ENCODE measurements around the gene PKDREJ. TPM values are rescaled to one million over a fixed set of nuclear protein-coding genes. Genes with fewer than 3 reads are reported as not detected.

Gene PKDREJ
- total RNA-seq, 1 donor from 2014 or later = not detected

DNA sequence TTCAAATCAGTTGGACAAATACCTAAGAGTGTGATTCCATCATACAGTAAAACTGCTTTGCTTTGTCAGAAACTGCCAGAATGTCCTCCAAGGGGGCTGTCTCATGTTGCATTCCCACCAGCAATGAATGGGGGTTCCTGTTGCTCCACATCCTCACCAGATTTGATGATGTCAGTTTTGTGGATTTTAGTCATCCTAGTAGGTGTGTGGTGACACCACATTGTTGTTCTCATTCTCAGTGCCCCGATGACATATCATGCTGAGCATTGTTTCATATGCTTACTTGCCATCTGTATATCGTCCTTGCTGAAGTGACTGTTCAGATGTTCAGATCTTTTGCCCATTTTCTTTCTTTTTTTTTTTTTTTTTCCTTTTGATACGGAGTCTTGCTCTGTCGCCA is 50.1 kb downstream of the PKDREJ start:
- H3K4me3 Mint-ChIP-seq (ENCODE audit: unreplicated experiment) = no peak overlapping the region
- TF ChIP-seq, protein P1, sequence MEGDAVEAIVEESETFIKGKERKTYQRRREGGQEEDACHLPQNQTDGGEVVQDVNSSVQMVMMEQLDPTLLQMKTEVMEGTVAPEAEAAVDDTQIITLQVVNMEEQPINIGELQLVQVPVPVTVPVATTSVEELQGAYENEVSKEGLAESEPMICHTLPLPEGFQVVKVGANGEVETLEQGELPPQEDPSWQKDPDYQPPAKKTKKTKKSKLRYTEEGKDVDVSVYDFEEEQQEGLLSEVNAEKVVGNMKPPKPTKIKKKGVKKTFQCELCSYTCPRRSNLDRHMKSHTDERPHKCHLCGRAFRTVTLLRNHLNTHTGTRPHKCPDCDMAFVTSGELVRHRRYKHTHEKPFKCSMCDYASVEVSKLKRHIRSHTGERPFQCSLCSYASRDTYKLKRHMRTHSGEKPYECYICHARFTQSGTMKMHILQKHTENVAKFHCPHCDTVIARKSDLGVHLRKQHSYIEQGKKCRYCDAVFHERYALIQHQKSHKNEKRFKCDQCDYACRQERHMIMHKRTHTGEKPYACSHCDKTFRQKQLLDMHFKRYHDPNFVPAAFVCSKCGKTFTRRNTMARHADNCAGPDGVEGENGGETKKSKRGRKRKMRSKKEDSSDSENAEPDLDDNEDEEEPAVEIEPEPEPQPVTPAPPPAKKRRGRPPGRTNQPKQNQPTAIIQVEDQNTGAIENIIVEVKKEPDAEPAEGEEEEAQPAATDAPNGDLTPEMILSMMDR (IDR thresholded peaks at IDR 0.05; ENCODE audit: unreplicated experiment) = no peak
- no peak for DNase-seq (ENCODE audit: low spot score)
- H3K27me3 Mint-ChIP-seq (ENCODE audit: unreplicated experiment) = peaks cover 2% of the 10 kb centered on the region
- no peak overlapping the region for H3K27ac Mint-ChIP-seq (ENCODE audit: unreplicated experiment)
- H3K4me1 Mint-ChIP-seq (ENCODE audit: unreplicated experiment) = no peaks in the 10 kb centered on the region
- H3K36me3 Mint-ChIP-seq (ENCODE audit: low read depth, unreplicated experiment) = peaks cover 46% of the 10 kb centered on the region
- H3K9me3 Mint-ChIP-seq (ENCODE audit: unreplicated experiment) = peaks cover 6% of the 10 kb centered on the region

GRCh38 chr22:46212195-46212594 is 50.9 kb downstream of the PKDREJ start:
- H3K4me3 Mint-ChIP-seq (ENCODE audit: unreplicated experiment) = no peak overlapping the region
- no peaks in the 10 kb centered on the region for H3K4me1 Mint-ChIP-seq (ENCODE audit: unreplicated experiment)
- peaks cover 6% of the 10 kb centered on the region for H3K9me3 Mint-ChIP-seq (ENCODE audit: unreplicated experiment)
- no peak for DNase-seq (ENCODE audit: low spot score)
- peaks cover 2% of the 10 kb centered on the region for H3K27me3 Mint-ChIP-seq (ENCODE audit: unreplicated experiment)
- H3K27ac Mint-ChIP-seq (ENCODE audit: unreplicated experiment) = no peak overlapping the region
- peaks cover 46% of the 10 kb centered on the region for H3K36me3 Mint-ChIP-seq (ENCODE audit: low read depth, unreplicated experiment)
- TF ChIP-seq, protein P1 (IDR thresholded peaks at IDR 0.05; ENCODE audit: unreplicated experiment) = no peak

- peaks cover 1% of the 10 kb centered on the region for H3K27me3 Mint-ChIP-seq (ENCODE audit: unreplicated experiment)
- TF ChIP-seq, protein P1 (IDR thresholded peaks at IDR 0.05; ENCODE audit: unreplicated experiment) = no peak
- no peak overlapping the region for H3K4me3 Mint-ChIP-seq (ENCODE audit: unreplicated experiment)
- H3K36me3 Mint-ChIP-seq (ENCODE audit: low read depth, unreplicated experiment) = peaks cover 44% of the 10 kb centered on the region
- no peaks in the 10 kb centered on the region for H3K4me1 Mint-ChIP-seq (ENCODE audit: unreplicated experiment)
- H3K9me3 Mint-ChIP-seq (ENCODE audit: unreplicated experiment) = peaks cover 6% of the 10 kb centered on the region
- H3K27ac Mint-ChIP-seq (ENCODE audit: unreplicated experiment) = no peak overlapping the region
- no peak for DNase-seq (ENCODE audit: low spot score)
Observed at GRCh38 chr22:46209262-46209661, 53.9 kb downstream of the PKDREJ start.

Other genes with a start within 250 kb of the PKDREJ start
- 12.6 TPM for gene PPARA, start 112.8 kb downstream of the PKDREJ start, total RNA-seq (ENCODE audit: unreplicated experiment)
- gene CDPF1, start 13.1 kb downstream of the PKDREJ start, total RNA-seq (ENCODE audit: unreplicated experiment) = 8.5 TPM
- gene TTC38, start 4.7 kb upstream of the PKDREJ start, total RNA-seq (ENCODE audit: unreplicated experiment) = 24.6 TPM
- gene GTSE1, start 33.5 kb upstream of the PKDREJ start, total RNA-seq (ENCODE audit: unreplicated experiment) = 8.2 TPM
- gene TRMU, start 72.4 kb upstream of the PKDREJ start, total RNA-seq (ENCODE audit: unreplicated experiment) = 41.5 TPM